K562 (cell line): ENCODE data around the gene SDC1. TPM values are rescaled to one million over a fixed set of nuclear protein-coding genes. Genes with fewer than 3 reads are reported as not detected.

Source experiments
- ATAC-seq: fragments of 200-7000 bp; cut with Tn5 transposase; 3 replicates; pipeline ENCODE4 v1.9.1; 2020; ENCODE audit warnings: moderate library complexity
- BruUV-seq: library from RNA; stranded (reverse); fragments of 400-500 nt; replicated peaks from 2 replicates; lab custom pipeline; 2021; lab: Mats Ljungman, UMichigan
- CTCF ChIA-PET: fragments of 300-600 bp; formaldehyde crosslinking; extraction: SDS; loops from one replicate; lab custom pipeline; 2021; ENCODE audit warnings: low intra/inter-chr PET ratio; lab: Yijun Ruan, JAX
- POLR2A ChIA-PET: fragments of 300-600, 350-650 bp; sonication (Branson Sonifier 250); formaldehyde crosslinking; extraction: SDS; loops from one replicate; lab custom pipeline; 2021; ENCODE audit warnings: antibody characterized with exemption, inconsistent platforms; lab: Yijun Ruan, JAX
- DNase-seq, 4 experiments: peaks; one replicate each; pipeline versions ENCODE4 v3.0.0 to v3.0.0-alpha.2; 2011 to 2018; ENCODE audit warnings: low spot score in 3 of 4, mixed read lengths in 3 of 4; ENCODE audit errors: extremely low read depth in 1 of 4
- FAIRE-seq: peaks from 2 replicates; lab custom pipeline; 2011; peaks lifted over from hg19 to GRCh38; lab: Jason Lieb, UNC
- H2AFZ ChIP-seq: 2 replicates; pipeline ENCODE4 v1.6.0; 2011; ENCODE audit warnings: low read depth, low read length, control low read depth, inconsistent platforms
- H3K27ac ChIP-seq: fragments of 200-600 bp; 3 replicates; pipeline ENCODE4 v1.8.0; 2011; ENCODE audit warnings: low read depth, mild to moderate bottlenecking, control low read depth, inconsistent platforms, low read length, moderate library complexity, mixed read lengths; ENCODE audit errors: extremely low read depth
- H3K27me3 ChIP-seq, 2 experiments: fragments of 300-600 bp in 1 of 2; 2 replicates in 1 of 2; 3 replicates in 1 of 2; pipeline versions ENCODE4 v1.6.0 to v1.8.0; 2011; ENCODE audit warnings: inconsistent platforms in 2 of 2, low read length in 2 of 2, mild to moderate bottlenecking in 1 of 2, mixed read lengths in 1 of 2, moderate library complexity in 1 of 2; ENCODE audit not compliant: control insufficient read depth in 2 of 2, insufficient read depth in 2 of 2
- H3K36me3 ChIP-seq: fragments of 300-600 bp; 3 replicates; pipeline ENCODE4 v1.8.0; 2011; ENCODE audit warnings: mild to moderate bottlenecking, low read length, inconsistent platforms; ENCODE audit not compliant: control insufficient read depth, insufficient read depth
- H3K4me1 ChIP-seq, 2 experiments: fragments of 200-600 bp in 1 of 2; replicated peaks in 1 of 2; 2 replicates in 1 of 2; 3 replicates in 1 of 2; pipeline versions ENCODE4 v1.5.1 to v1.8.0; 2011; ENCODE audit warnings: inconsistent platforms in 2 of 2, low read length in 2 of 2, mild to moderate bottlenecking in 1 of 2, mixed read lengths in 1 of 2, moderate library complexity in 1 of 2; ENCODE audit not compliant: control insufficient read depth in 2 of 2, insufficient read depth in 2 of 2
- H3K4me2 ChIP-seq: 2 replicates; pipeline ENCODE4 v1.6.1; 2011; ENCODE audit warnings: low read length, control low read depth, inconsistent platforms, mixed read lengths; ENCODE audit not compliant: insufficient read depth
- H3K4me3 ChIP-seq: fragments of 200-600 bp; sonication (generic), shearing (Covaris generic); 2 replicates; pipeline ENCODE4 v1.5.1; 2016; ENCODE audit warnings: control low read depth, inconsistent platforms
- H3K79me2 ChIP-seq: fragments of 200-600 bp; 3 replicates; pipeline ENCODE4 v1.8.0; 2011; ENCODE audit warnings: low read length, inconsistent platforms; ENCODE audit not compliant: control insufficient read depth, insufficient read depth
- H3K9ac ChIP-seq, 2 experiments: 2 replicates each; pipeline versions ENCODE4 v1.6.0 to v1.6.1; 2011; ENCODE audit warnings: low read depth in 2 of 2, low read length in 2 of 2, control low read depth in 1 of 2, inconsistent platforms in 1 of 2, mild to moderate bottlenecking in 1 of 2, mixed read lengths in 1 of 2; ENCODE audit not compliant: insufficient read depth in 1 of 2
- H3K9me1 ChIP-seq: one replicate; pipeline ENCODE4 v1.6.0; 2011; ENCODE audit warnings: inconsistent platforms, mild to moderate bottlenecking, low read length, moderate library complexity; ENCODE audit not compliant: control insufficient read depth, insufficient read depth
- H3K9me3 ChIP-seq: replicated peaks from 2 replicates; pipeline ENCODE4 v1.5.1; 2011; ENCODE audit warnings: low read depth, low read length, inconsistent platforms; ENCODE audit not compliant: control insufficient read depth, insufficient read depth
- H4K20me1 ChIP-seq: replicated peaks from 2 replicates; pipeline ENCODE4 v1.6.1; 2011; ENCODE audit warnings: low read length, inconsistent platforms, mixed read lengths; ENCODE audit not compliant: control insufficient read depth, insufficient read depth
- CHD4 ChIP-seq: fragments of 200-600 bp; sonication (generic); IDR thresholded peaks from 3 replicates; pipeline ENCODE4 v1.6.1; 2012; ENCODE audit warnings: low read depth, mild to moderate bottlenecking, mixed read lengths, low read length, inconsistent platforms; ENCODE audit not compliant: insufficient read depth, insufficient replicate concordance, poor library complexity, severe bottlenecking
- CREBBP ChIP-seq: IDR thresholded peaks from one replicate; pipeline ENCODE4 v1.6.1; 2012; ENCODE audit warnings: low read depth, mild to moderate bottlenecking, control low read depth, inconsistent platforms, low read length
- E2F4 ChIP-seq: sonication (generic); formaldehyde crosslinking; IDR thresholded peaks from 2 replicates; pipeline ENCODE4 v1.8.0; 2022; ENCODE audit warnings: mild to moderate bottlenecking, low read depth, missing genetic modification reagents
- MYBL2 ChIP-seq, 2 experiments: fragments of 450-650 bp in 1 of 2; sonication (generic) in 1 of 2; formaldehyde crosslinking in 1 of 2; IDR thresholded peaks; 2 replicates each; pipeline versions ENCODE4 v1.6.1 to v1.8.1; 2017 to 2022; ENCODE audit warnings: borderline replicate concordance in 1 of 2, inconsistent platforms in 1 of 2, low read depth in 1 of 2, mild to moderate bottlenecking in 1 of 2, missing genetic modification reagents in 1 of 2, moderate library complexity in 1 of 2
- PHF20 ChIP-seq: fragments of 450-650 bp; IDR thresholded peaks from 2 replicates; pipeline ENCODE4 v1.6.1; 2018; ENCODE audit not compliant: partially characterized antibody
- SRSF7 ChIP-seq: fragments of 200-400 bp; formaldehyde crosslinking; optimal IDR thresholded peaks from 2 replicates; pipeline ENCODE3; 2017; ENCODE audit warnings: mild to moderate bottlenecking, low read depth, low read length
- TRIM28 ChIP-seq: fragments of 450-650 bp; IDR thresholded peaks from 2 replicates; pipeline ENCODE4 v1.6.1; 2017
- ZBTB26 ChIP-seq: fragments of 450-650 bp; formaldehyde crosslinking; IDR thresholded peaks from 2 replicates; pipeline ENCODE4 v1.4.0; 2022; ENCODE audit warnings: missing genetic modification characterization
- WGBS: fragments of 100-300 bp; shearing (Covaris generic); methylation state at CpG from one replicate; pipeline ENCODE4 v1.1.6; 2016; ENCODE audit warnings: low coverage, mixed read lengths; ENCODE audit not compliant: insufficient coverage; ENCODE audit errors: missing lambda C conversion rate; 5-methylcytosine and 5-hydroxymethylcytosine counted together
- in situ Hi-C: fragments of 300-500 bp; cut with MboI; formaldehyde crosslinking; loops from 4 replicates; pipeline ENCODE4 v1.15.0; 2018; ENCODE audit warnings: inconsistent platforms, mixed read lengths
- intact Hi-C: fragments of 100-400 bp; cut with micrococcal nuclease; formaldehyde crosslinking; loops from 2 replicates; pipeline ENCODE4 v1.14.2; 2022
- polyA plus RNA-seq, 8 experiments: library from polyadenylated mRNA; depleted of rRNA in 4 of 8; stranded (reverse) in 5 of 8; unstranded in 3 of 8; fragments of >200 nt; fragmentation: Nextera tagmentation in 2 of 8; fragmentation: Illumina TruSeq in 1 of 8; extraction: Ambion mirVana in 2 of 8; extraction: Trizol in 1 of 8; gene quantifications; 2 replicates each; pipeline versions ENCODE4 v1.2.1 to v1.2.3, GENCODE V29; 2011 to 2014; ENCODE audit warnings: inconsistent platforms in 1 of 8, missing spikeins in 1 of 8
- total RNA-seq, 7 experiments: library from RNA; depleted of rRNA in 6 of 7; stranded (reverse); fragments of >200 nt in 6 of 7; fragmentation: Illumina TruSeq in 2 of 7; extraction: Trizol in 2 of 7; gene quantifications; 2 replicates each; pipeline versions ENCODE4 v1.2.1 to v1.2.3, GENCODE V29; 2011 to 2021; ENCODE audit warnings: low replicate concordance in 1 of 7
- TF ChIP-seq, protein P1 (sequence below): sonication (generic); formaldehyde crosslinking; IDR thresholded peaks from 2 replicates; pipeline ENCODE4 v1.8.1; 2022; ENCODE audit warnings: missing genetic modification reagents
- TF ChIP-seq, protein P2 (sequence below): sonication (generic); formaldehyde crosslinking; IDR thresholded peaks from 2 replicates; pipeline ENCODE4 v1.9.0; 2022; ENCODE audit warnings: mild to moderate bottlenecking, missing genetic modification reagents
- TF ChIP-seq, protein P3 (sequence below): fragments of 450-650 bp; formaldehyde crosslinking; conservative IDR thresholded peaks from 2 replicates; pipeline ENCODE4 v1.4.0; 2022; ENCODE audit warnings: mild to moderate bottlenecking, missing genetic modification characterization
- TF ChIP-seq, protein P4 (sequence below): fragments of 450-650 bp; IDR thresholded peaks from 2 replicates; pipeline ENCODE4 v1.6.1; 2016; ENCODE audit warnings: low read depth, mild to moderate bottlenecking, moderate library complexity

SDC1 gene
- total and polyA plus RNA-seq, 9 of the 15 experiments (the other 6 are each of a cell fraction or from before 2014, with no cell fraction given): 0.06 to 2.7 (median 0.49) TPM

DNA sequence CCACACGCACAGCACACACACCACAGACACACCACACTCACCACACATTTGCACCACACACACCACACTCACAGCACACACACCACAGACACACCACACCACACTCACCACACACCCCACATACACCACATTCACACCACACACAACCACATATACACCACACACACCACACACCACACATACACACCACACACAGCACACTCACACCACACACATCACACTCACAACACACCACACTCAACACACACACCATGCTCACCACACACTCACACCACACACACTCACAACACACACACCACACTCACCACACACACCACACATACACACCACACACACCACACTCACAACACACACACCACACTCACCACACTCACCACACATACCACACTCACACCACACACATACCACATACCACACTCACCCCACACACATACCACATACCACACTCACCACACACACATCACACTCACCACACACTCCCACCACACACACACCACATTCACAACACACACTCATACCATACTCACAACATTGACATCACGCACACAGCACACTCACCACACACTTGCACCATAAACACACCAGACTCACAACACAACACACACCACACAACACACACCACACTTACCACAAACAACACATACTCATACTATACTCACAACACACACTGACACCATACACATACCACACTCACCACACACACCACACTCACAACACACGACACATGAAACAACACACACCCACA is 60.0 kb downstream of the SDC1 start:
- H3K9ac ChIP-seq: peak overlapping the region in 1 of 2 experiments; percentile 36; a peak in 1 of 4 replicates
- H3K36me3 ChIP-seq: no peaks in the 10 kb centered on the region
- POLR2A ChIA-PET: interaction anchor here (1.9 kb wide), 1 partner anchor 12 kb away, joined by 4 read pairs; no protein-coding TSS in a partner anchor
- ATAC-seq (no peak), DNase-seq (no peak), FAIRE-seq (no peak)
- no peaks in the 10 kb centered on the region; the same call in none of the 2 replicates for H4K20me1 ChIP-seq
- no peak overlapping the region; the same call in 2 of the 3 replicates for H3K27ac ChIP-seq
- peaks cover 6% of the 10 kb centered on the region for H3K9me1 ChIP-seq
- peaks cover 0 to 9% of the 10 kb centered on the region in 2 experiments; a peak in 3 of 5 replicates for H3K4me1 ChIP-seq
- H3K4me2 ChIP-seq: no peak overlapping the region
- 59% methylated on average over 2 of the region's 3 CpGs for WGBS
- CTCF ChIA-PET: no interaction called here
- intact Hi-C loops (no loop called here), in situ Hi-C loops (no loop called here)
- H3K9me3 ChIP-seq: no peaks in the 10 kb centered on the region
- H3K27me3 ChIP-seq: peaks cover 6 to 45% of the 10 kb centered on the region in 2 experiments
- no TSS peak for BruUV-seq
- H3K4me3 ChIP-seq: no peak overlapping the region
- no peak overlapping the region for H2AFZ ChIP-seq
- no peaks in the 10 kb centered on the region for H3K79me2 ChIP-seq
- TF ChIP-seq SRSF7 (no peak), MYBL2 (IDR thresholded peaks at IDR 0.05; ENCODE audit: low read depth) (peak; percentile 36; the same call in 1 of the 2 replicates), MYBL2 (CRISPR knock-in tag; IDR thresholded peaks at IDR 0.05; ENCODE audit: borderline replicate concordance) (no peak), CHD4 (peak; percentile 81), ZBTB26 (CRISPR knock-in tag) (peak; percentile 31), TRIM28 (no peak), E2F4 (0 out of 2 replicates have a peak, but pooled peaks have one; percentile 16), PHF20 (peak; percentile 44), CREBBP (peak; percentile 67)
- TF ChIP-seq, protein P1, sequence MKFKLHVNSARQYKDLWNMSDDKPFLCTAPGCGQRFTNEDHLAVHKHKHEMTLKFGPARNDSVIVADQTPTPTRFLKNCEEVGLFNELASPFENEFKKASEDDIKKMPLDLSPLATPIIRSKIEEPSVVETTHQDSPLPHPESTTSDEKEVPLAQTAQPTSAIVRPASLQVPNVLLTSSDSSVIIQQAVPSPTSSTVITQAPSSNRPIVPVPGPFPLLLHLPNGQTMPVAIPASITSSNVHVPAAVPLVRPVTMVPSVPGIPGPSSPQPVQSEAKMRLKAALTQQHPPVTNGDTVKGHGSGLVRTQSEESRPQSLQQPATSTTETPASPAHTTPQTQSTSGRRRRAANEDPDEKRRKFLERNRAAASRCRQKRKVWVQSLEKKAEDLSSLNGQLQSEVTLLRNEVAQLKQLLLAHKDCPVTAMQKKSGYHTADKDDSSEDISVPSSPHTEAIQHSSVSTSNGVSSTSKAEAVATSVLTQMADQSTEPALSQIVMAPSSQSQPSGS (CRISPR knock-in tag): 0 out of 2 replicates have a peak, but pooled peaks have one; percentile 45
- TF ChIP-seq, protein P2, sequence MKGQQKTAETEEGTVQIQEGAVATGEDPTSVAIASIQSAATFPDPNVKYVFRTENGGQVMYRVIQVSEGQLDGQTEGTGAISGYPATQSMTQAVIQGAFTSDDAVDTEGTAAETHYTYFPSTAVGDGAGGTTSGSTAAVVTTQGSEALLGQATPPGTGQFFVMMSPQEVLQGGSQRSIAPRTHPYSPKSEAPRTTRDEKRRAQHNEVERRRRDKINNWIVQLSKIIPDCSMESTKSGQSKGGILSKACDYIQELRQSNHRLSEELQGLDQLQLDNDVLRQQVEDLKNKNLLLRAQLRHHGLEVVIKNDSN: 0 out of 2 replicates have a peak, but pooled peaks have one; percentile 16
- TF ChIP-seq, protein P3, sequence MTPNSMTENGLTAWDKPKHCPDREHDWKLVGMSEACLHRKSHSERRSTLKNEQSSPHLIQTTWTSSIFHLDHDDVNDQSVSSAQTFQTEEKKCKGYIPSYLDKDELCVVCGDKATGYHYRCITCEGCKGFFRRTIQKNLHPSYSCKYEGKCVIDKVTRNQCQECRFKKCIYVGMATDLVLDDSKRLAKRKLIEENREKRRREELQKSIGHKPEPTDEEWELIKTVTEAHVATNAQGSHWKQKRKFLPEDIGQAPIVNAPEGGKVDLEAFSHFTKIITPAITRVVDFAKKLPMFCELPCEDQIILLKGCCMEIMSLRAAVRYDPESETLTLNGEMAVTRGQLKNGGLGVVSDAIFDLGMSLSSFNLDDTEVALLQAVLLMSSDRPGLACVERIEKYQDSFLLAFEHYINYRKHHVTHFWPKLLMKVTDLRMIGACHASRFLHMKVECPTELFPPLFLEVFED (CRISPR knock-in tag): peak; percentile 51; the same call in 1 of the 2 replicates
- TF ChIP-seq, protein P4, sequence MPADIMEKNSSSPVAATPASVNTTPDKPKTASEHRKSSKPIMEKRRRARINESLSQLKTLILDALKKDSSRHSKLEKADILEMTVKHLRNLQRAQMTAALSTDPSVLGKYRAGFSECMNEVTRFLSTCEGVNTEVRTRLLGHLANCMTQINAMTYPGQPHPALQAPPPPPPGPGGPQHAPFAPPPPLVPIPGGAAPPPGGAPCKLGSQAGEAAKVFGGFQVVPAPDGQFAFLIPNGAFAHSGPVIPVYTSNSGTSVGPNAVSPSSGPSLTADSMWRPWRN: no peak
